HG03442 (cell line): ENCODE measurements around the gene GRAP2.
"Not testable (repeated sequence)": the region's sequence is repeated elsewhere in the genome, so short reads cannot be mapped to it uniquely, and the experiment has no call there.

Experiments used
- ATAC-seq: cut with Tn5 transposase; IDR thresholded peaks from one replicate; pipeline ENCODE4 v1.9.1; 2021; ENCODE audit warnings: mild to moderate bottlenecking, moderate library complexity; ENCODE audit not compliant: unreplicated experiment

GRAP2 gene

DNA sequence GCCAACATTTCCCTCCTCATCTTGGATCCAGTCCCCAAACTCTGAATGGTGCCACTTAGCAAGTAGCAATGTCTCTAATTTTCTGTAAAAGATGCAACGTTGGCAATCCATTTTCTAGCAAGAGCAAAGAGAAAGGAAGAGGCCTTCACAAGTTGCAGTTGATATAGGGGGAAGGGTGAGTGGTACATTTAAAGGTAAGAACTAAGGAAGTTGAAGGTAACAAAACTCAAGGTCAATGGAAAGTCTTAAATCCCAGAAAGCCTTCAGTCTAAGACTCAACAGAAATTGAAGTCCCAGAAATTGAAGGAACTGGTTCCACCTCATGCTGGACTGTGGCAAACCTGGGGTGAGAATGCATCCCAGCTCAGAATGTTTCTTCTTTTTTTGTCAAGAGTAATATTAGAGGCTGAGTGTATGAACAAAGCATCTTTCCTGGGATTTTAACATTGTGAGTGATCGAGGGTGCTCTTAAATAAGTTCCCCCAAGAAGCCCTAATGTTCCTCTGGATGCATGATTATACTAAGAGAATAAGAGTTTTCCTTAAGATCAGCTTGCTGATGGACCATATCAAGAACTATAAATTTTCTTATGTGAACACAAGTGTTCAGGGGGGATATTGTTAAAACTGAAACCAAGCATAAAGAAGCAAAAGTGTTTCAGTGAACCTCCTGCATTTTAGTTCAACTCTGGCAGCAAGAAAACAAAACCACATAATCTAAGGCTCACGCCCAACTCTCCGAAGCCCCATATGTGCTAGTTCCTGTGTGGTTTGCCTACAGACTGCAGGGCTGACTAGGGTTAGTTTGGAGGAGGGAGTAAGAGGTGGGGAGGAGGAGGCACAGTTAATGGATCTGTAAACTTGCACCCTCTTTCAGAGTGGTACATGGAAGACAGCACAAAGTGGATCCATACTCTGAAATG, at the start of gene GRAP2:
TSS of gene GRAP2 (plus strand) at position 779 of the 922 bp plus-strand sequence. CDS start 46,023 bp downstream, outside the sequence.
- ATAC-seq: peak; percentile 61

DNA sequence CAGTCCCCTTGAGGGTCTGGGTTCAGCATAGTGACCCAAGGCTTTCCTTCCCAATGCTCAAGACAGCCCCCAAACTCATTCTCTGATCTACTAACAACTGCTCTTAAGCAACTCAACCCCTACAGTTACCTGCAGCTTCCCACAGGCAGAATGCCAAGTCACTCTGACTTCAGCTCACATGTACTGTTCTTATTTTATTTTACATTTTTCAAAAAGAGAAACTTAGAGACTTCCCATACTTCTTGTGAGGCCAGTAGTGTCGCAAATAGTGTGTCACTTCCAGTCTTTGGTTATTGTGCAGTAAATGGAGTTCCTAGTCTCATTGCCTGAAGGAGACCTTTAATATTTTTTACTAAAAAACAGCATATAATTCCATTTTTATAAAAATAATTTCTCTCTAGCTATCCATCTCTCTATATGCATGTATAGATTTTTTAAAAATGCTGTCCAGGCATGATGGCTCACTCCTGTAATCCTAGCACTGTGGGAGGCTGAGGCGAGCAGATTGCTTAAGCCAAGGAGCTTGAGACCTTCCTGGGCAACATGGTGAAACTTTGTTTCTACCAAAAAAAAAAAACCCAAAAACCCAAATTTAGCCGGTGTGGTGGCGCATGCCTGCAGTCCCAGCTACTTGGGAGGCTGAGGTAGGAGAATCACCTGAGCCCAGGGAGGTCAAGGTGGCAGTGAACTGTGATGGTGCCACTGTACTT, 49.1 kb upstream of the GRAP2 start:
- no peak for ATAC-seq

DNA sequence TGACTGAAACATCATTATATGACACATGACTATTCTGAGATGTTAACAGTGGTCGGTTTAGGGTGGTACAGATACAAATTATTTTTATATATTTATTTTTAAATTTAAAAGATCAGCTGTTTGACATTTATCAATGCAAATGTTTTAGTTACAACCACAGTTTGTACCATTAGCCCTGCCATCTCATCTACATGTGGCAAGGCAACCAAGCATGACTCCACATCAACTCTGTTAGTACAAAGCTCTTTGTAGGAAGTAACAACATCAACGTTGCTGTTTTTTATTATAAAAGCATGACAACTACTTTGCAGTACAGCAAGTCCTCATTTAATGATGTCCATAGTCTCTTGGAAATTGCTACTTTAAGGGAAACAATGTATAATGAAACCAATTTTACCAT, 48.1 kb upstream of the GRAP2 start:
- no peak for ATAC-seq

DNA sequence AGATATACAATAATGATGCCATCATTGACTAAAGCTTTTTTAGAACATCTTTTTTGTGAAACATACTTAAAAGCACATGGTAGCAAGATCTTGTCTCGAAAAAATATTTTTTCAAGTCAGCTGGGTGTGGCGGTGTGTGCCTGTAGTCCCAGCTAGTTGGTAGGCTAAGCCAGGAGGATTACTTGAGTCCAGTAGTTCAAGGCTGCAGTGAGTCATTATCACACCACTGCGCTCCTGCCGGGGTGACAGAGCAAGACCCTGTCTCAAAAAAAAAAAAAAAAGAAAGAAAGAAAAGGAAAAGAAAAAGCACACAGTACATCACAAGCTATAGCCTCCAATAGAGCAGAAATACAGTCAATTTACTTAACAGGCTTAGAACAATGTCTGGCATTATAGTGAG, 44.3 kb upstream of the GRAP2 start:
- no peak for ATAC-seq

DNA sequence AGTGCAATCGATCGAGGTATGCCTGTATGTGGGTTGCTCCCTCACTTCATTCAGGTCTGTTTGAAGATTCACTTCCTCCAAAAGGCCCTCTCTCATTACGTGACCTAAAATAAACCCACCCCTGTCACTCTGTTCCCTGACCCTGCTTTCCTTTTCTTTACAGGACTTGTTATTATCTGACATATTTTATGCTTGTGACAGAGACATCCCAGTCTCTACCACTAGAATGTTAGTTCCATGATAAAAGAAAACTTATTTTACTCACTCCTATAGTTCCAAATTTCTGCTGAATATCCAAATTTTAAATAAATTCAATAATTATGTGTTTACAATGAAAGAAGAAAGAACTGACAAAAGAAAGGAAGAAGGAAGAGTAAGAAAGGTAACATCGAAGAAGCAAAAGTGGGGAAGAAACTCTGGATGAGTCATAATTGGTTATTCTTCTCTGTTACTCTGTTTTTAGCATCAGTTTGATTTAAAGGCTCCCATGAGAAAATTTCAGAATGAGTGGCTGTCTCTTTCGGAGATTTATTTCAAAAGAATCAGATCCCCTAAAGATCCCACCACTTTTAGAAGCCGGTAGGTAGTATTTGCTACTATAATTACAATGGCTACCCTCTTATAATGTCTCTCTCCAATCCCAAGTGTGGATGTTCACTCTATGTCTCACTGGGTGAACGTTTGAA, 40.8 kb upstream of the GRAP2 start:
- no peak for ATAC-seq

DNA sequence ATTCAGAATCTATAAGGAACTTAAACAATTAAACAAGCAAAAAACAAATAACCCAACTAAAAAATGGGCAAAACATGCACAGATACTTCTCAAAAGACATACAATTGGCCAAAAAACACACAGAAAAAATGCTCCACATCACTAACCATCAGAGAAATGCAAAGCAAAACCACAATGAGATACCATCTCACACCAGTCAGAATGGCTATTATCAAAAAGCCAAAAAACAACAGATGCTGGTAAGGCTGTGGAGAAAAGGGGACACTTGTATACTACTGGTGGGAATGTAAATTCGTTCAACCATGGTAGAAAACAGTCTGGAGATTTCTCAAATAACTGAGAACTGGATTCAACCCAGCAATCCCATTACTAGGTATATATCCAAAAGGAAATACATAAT, 32.1 kb upstream of the GRAP2 start:
- no peak for ATAC-seq

DNA sequence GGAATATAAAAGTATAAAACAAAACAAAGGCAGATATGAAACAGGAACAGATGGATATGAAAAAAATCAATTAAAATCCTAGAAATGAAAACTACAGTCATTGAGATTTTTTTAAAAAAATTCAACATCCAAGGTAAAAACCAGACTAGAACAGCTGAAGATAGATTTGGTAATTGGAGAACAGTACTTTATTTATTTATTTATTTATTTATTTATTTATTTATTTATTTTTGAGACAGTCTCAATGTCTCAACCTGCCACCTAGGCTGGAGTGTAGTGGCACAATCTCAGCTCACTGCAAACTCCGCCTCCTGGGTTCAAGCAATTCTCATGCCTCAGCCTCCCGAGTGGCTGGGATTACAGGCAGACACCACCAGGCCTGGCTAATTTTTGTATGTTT, 31.1 kb upstream of the GRAP2 start:
- ATAC-seq: not testable (repeated sequence)

DNA sequence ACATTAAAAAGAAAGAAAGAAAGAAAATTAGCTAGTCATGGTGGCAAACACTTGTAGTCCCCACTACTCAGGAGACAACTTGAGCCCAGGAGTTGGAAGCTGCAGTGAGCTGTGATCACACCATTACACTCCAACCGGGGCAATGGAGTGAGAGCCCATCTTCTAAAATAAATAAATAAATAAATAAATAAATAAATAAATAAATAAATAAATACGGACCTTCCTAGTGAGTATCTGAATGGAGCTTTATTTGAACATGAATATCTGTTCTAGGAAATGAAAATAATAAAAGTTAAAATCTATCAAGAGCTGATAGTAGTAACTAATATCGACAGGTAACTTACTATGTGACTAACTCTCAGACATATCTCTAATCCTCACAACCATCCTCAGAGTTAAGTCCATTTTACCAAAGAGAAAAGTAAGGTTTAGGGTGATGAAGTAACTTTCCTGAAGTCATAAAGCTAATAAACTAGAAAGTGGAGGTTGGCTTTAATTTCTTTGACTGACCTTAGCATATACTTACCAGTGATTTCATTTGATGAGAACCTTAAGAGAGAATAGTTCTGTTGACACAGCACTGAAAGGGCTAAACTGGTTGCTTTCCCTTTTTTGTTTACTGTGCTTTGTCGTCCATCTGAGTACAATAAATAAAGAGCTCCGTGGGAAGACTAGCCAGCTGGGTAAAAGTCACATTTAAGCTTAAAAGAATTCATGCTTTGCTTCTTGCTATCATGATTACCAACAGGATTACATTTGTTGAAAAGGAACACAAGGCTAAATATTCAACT, 29.7 kb upstream of the GRAP2 start:
- ATAC-seq: no peak

DNA sequence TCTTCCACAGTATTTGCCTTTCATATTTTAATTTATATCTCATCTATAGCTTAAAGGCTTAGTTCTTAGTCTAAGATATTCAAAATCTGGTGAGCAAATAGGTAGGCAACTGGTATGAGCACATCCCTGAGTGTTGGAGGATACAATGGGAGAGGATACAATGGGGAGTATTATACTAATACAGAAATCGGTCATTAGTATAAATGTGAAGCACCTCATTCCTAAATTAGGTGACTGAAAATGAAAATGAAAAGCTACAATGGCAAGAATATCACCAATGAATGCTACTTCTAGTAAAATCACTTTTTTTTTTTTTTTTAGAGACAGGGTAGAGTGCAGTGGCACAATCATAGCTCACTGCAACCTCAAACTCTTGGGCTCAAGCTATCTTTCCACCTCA, 28.3 kb upstream of the GRAP2 start:
- no peak for ATAC-seq

DNA sequence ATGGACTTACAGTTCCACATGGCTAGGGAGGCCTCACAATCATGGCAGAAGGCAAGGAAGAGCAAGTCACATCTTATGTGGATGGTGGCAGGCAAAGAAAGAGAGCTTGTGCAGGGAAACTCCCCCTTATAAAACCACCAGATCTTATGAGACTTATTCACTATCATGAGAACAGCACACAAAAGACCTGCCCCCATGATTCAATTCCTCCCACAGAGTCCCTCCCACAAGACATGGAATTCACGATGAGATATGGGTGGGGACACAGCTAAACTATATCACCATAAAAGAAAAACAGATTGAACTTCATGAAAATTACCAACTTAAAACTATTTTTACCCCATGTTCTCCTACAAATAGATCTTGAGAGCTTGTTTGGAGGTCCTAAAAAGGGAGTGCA, 26.9 kb upstream of the GRAP2 start:
- ATAC-seq: no peak

DNA sequence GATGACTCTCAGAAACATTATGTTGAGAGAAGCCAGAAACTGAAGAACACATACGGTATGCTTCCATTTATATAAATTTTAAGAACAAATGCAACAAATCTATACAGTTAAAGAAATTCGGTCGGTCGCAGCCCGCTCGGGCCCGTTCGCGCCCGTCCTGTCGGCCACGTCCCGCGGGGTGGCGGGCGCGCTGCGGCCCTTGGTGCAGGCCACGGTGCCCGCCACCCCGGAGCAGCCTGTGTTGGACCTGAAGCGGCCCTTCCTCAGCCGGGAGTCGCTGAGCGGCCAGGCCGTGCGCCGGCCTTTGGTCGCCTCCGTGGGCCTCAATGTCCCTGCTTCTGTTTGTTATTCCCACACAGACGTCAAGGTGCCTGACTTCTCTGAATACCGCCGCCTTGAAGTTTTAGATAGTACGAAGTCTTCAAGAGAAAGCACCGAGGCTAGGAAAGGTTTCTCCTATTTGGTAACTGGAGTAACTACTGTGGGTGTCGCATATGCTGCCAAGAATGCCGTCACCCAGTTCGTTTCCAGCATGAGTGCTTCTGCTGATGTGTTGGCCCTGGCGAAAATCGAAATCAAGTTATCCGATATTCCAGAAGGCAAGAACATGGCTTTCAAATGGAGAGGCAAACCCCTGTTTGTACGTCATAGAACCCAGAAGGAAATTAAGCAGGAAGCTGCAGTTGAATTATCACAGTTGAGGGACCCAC, 25.6 kb upstream of the GRAP2 start:
- not testable (repeated sequence) for ATAC-seq

DNA sequence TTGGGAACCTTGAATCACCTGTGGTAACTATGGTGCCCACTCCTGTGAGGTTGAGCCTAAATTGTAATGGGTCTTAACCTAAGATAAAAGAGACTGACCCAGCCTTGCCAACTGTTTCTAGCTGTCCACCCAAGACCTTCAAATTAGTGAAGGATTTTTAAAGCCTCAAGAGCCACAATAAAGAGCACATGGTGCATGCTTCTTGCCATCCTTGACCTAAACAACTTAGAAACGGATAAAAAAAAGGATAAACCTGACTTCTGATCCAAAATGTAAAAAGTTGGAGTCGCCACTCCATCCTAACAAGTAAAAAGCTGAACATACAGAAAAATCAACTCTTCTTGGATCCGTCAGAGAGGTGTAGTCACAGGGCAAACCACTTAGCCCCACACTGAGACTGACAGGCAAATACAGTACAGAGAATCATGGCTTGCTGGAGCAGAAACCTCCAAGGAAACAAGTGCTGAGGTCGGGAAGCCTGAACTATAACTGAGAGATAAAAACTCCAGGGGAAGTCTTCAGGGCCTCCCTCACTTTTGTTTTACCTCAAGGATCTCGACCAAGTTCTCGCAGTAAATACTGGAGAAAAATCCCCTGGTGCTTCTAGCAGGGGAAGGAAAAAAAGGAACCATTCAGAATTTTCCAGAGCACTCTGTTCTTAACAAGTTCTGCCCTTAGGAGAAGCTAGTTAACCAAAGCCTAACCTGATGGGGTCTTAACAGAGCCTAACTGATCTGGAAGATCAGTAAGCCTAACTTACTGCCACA, 23.6 kb upstream of the GRAP2 start:
- ATAC-seq: no peak

DNA sequence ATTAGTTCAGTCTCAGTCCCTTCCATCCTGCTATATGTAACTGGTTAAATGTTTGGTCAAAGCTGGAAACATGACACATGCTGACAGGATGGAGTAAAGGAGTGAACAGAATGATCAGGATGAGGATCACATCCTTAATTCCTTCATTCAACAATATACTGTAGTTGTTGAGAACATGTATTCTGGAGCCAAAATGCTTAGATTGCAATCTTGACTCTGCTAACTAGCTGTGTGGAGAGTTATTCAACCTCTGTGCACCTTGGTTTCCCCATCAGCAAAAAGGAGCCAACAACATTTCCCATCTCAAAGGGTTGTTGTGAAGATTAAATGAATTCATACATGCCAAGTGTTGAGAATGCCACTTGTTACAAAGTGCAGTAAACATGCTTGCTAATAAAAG, 20.2 kb upstream of the GRAP2 start:
- no peak for ATAC-seq

DNA sequence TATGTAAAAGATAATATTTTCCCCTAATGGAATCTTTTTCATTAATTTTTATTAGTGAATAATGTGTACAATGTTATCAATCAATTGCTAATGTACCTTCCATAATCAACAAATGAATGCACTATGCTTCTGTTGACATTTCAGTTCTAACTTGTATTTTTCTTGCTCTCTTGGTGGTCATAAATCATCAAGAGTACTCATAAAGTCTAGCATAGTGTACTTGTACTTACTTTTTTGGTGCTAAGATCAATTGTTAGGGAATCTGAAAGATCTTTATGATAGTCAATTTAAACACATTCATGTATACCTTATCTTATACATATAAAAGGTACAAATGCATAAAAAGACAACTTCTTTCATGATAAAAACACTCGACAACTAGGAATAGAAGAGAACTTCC, 17.8 kb upstream of the GRAP2 start:
- no peak for ATAC-seq

DNA sequence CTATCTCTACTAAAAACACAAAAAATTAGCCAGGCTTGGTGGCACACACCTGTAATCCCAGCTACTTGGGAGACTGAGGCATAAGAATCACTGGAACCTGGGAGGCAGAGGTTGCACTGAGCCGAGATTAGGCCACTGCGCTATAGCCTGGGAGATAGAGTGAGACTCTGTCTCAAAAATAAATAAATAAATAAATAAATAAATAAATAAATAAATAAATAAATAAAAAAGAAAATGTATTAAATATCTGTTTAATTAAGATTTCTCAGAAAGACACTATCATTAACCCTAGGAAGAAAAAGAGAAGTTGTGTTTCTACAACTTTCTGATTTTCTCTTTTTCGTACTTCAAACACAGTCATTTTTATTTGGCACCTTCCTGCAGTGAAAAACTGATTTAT, 11.0 kb upstream of the GRAP2 start:
- ATAC-seq: not testable (repeated sequence)

DNA sequence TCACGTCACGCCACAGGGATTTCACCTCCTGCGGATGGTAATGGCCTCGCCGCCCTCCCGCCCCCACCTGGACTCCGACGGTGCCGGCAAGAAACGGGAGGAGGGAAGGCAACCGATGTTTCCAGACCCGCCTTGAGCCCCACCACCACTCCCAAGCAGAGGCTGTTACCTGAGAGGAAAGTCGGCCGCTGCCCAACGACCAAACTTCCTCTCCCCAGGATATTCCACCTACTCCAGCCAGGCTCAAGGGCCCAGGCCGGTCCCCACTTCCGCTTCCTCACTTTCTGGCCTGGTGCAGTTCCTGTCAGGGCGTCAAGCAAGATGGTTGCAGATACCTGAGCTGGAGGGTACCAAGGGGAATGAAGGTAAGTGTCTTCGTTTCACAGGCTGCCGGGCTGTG, 7.4 kb upstream of the GRAP2 start, which contains the start of gene ENTHD1:
TSS of gene ENTHD1 (minus strand) at position 235 of the 400 bp plus-strand sequence. CDS start 6,012 bp downstream, outside the sequence.
- no peak for ATAC-seq

DNA sequence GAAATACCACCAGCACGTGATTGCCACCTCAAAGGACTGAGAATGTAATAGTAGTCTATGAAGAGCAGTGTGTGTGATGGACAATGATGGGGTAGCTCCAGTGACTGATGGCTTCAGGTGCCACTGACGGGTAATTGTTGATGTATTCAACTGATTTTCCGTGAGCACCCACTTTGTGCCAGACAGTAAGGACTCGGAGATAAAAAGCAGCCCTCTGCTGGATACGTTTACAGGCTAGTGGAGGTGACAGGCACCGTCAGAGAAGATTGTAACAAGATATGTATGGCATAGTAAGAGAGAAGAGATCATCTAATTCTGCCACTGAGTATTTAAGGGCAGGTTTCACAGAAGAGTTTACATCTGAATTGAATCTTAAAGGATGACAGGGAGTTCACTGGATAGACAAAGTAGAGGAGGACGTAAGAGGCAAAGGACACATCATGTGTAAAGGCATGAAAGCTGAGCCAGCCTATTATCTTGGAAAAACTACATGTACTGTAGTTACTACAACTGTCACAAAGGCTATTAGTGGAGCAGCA, 6.3 kb upstream of the GRAP2 start:
- ATAC-seq: no peak

DNA sequence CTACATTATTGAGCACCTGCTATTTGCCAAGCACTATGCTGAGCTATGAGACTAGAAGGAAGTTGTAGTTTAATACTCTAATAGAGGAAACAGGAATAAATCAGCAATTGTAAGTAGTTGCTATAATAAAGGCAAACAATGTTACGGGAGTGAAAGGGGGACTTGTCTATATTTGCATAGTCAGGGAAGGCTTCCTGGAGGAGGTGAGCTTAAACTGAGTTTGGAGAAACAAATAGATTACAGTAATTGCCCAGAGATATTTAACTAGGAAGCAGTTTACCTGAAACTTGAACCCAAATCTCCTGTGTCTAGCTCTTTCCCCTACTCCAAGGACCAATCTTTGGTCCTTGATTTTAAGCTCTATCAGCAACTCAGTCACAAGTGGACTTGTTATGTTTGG, 5.2 kb upstream of the GRAP2 start:
- no peak for ATAC-seq
